ENCODE measurements around the gene UNC13A. TPM values are rescaled to one million over a fixed set of nuclear protein-coding genes. Genes with fewer than 3 reads are reported as not detected.

UNC13A gene
- total RNA-seq, 4 donors from 2014 or later: 0.21 to 0.78 (median 0.41) TPM

GRCh38 chr19:17620696-17621095 is 67.5 kb downstream of the UNC13A start:
- peaks cover 0 to 15% (median 0%) of the 10 kb centered on the region in 4 donors for H3K9me3 ChIP-seq
- no peak for DNase-seq (ENCODE audit: low spot score in 2 of 2)
- peaks cover 0 to 25% of the 10 kb centered on the region in 2 donors for H3K27me3 ChIP-seq
- 80 to 90% methylated on average over 1 of the region's 1 CpG for WGBS, 2 donors
- no peak overlapping the region for H3K27ac ChIP-seq
- TF ChIP-seq POLR2A (IDR thresholded peaks at IDR 0.05): no peak
- no peak for TF ChIP-seq CTCF (IDR thresholded peaks at IDR 0.05)
- TF ChIP-seq EP300 (IDR thresholded peaks at IDR 0.05): no peak
- H3K36me3 ChIP-seq: no peaks in the 10 kb centered on the region
- H3K4me1 ChIP-seq: peaks cover 0 to 6% (median 2%) of the 10 kb centered on the region in 4 donors
- H3K4me3 ChIP-seq: no peak overlapping the region

GRCh38 chr19:17618936-17619335 is 69.2 kb downstream of the UNC13A start:
- 13 to 17% methylated on average over 2 of the region's 2 CpGs for WGBS, 2 donors
- H3K4me1 ChIP-seq: peaks cover 0 to 6% (median 2%) of the 10 kb centered on the region in 4 donors
- H3K27ac ChIP-seq: no peak overlapping the region
- no peaks in the 10 kb centered on the region for H3K36me3 ChIP-seq
- DNase-seq (ENCODE audit: low spot score in 2 of 2): no peak
- H3K9me3 ChIP-seq: peaks cover 0 to 15% (median 0%) of the 10 kb centered on the region in 4 donors
- H3K27me3 ChIP-seq: peaks cover 0 to 42% of the 10 kb centered on the region in 2 donors
- no peak overlapping the region for H3K4me3 ChIP-seq
- TF ChIP-seq EP300 (IDR thresholded peaks at IDR 0.05) (no peak), POLR2A (IDR thresholded peaks at IDR 0.05) (no peak), CTCF (IDR thresholded peaks at IDR 0.05) (no peak)

GRCh38 chr19:17618281-17618903 is 69.8 kb downstream of the UNC13A start:
- H3K27ac ChIP-seq: no peak overlapping the region
- peaks cover 0 to 15% (median 0%) of the 10 kb centered on the region in 4 donors for H3K9me3 ChIP-seq
- no peak for DNase-seq (ENCODE audit: low spot score in 2 of 2)
- TF ChIP-seq EP300 (IDR thresholded peaks at IDR 0.05) (no peak), CTCF (IDR thresholded peaks at IDR 0.05) (no peak), POLR2A (IDR thresholded peaks at IDR 0.05) (no peak)
- peaks cover 0 to 45% of the 10 kb centered on the region in 2 donors for H3K27me3 ChIP-seq
- no peaks in the 10 kb centered on the region for H3K36me3 ChIP-seq
- 84 to 88% methylated on average over 7 of the region's 7 CpGs for WGBS, 2 donors
- no peak overlapping the region for H3K4me3 ChIP-seq
- H3K4me1 ChIP-seq: peaks cover 0 to 6% (median 2%) of the 10 kb centered on the region in 4 donors

GRCh38 chr19:17617807-17618192 is 70.4 kb downstream of the UNC13A start:
- no peak for TF ChIP-seq CTCF (IDR thresholded peaks at IDR 0.05)
- TF ChIP-seq EP300 (IDR thresholded peaks at IDR 0.05): no peak
- TF ChIP-seq POLR2A (IDR thresholded peaks at IDR 0.05): no peak
- no peak for DNase-seq (ENCODE audit: low spot score in 2 of 2)
- no peak overlapping the region for H3K27ac ChIP-seq
- no peaks in the 10 kb centered on the region for H3K36me3 ChIP-seq
- WGBS, 2 donors: 93 to 94% methylated on average over 7 of the region's 7 CpGs
- H3K4me1 ChIP-seq: peaks cover 0 to 6% (median 2%) of the 10 kb centered on the region in 4 donors
- H3K4me3 ChIP-seq: no peak overlapping the region
- peaks cover 0 to 15% (median 0%) of the 10 kb centered on the region in 4 donors for H3K9me3 ChIP-seq
- peaks cover 0 to 45% of the 10 kb centered on the region in 2 donors for H3K27me3 ChIP-seq

GRCh38 chr19:17616961-17617806 is 71.0 kb downstream of the UNC13A start:
- no peak for DNase-seq (ENCODE audit: low spot score in 2 of 2)
- 68 to 70% methylated on average over 27 to 28 of the region's 28 CpGs for WGBS, 2 donors
- H3K27ac ChIP-seq: no peak overlapping the region
- peaks cover 0 to 45% of the 10 kb centered on the region in 2 donors for H3K27me3 ChIP-seq
- H3K4me1 ChIP-seq: peaks cover 0 to 6% (median 2%) of the 10 kb centered on the region in 4 donors
- peaks cover 0 to 13% (median 0%) of the 10 kb centered on the region in 4 donors for H3K9me3 ChIP-seq
- H3K36me3 ChIP-seq: no peaks in the 10 kb centered on the region
- no peak for TF ChIP-seq CTCF (IDR thresholded peaks at IDR 0.05)
- no peak for TF ChIP-seq EP300 (IDR thresholded peaks at IDR 0.05)
- TF ChIP-seq POLR2A (IDR thresholded peaks at IDR 0.05): no peak
- H3K4me3 ChIP-seq: no peak overlapping the region

All from tibial nerve (tissue), 4 donors.